GM23338 (cell line): ENCODE results near the gene CSF1R. TPM values are rescaled to one million over a fixed set of nuclear protein-coding genes. Genes with fewer than 3 reads are reported as not detected.

Source experiments
- ATAC-seq: fragments of 200-7000 bp; cut with Tn5 transposase; 3 replicates; pipeline ENCODE4 v1.9.1; 2020
- DNase-seq: peaks from one replicate; pipeline ENCODE4 v3.0.0-alpha.2; 2015; ENCODE audit warnings: low spot score
- H2AFZ ChIP-seq: fragments of 200-600 bp; sonication (generic); 2 replicates; pipeline ENCODE4 v1.8.0; 2016; ENCODE audit warnings: antibody characterized with exemption, mild to moderate bottlenecking, moderate library complexity
- H3F3A ChIP-seq: fragments of 200-600 bp; sonication (generic); replicated peaks from 2 replicates; pipeline ENCODE4 v1.8.0; 2017; ENCODE audit warnings: antibody characterized with exemption, mixed run types, low read depth
- H3K27ac ChIP-seq: fragments of 200-600 bp; sonication (generic); 2 replicates; pipeline ENCODE4 v1.6.1; 2016; ENCODE audit warnings: low read depth
- H3K27me3 ChIP-seq: fragments of 200-600 bp; sonication (generic); 2 replicates; pipeline ENCODE4 v1.8.0; 2016; ENCODE audit warnings: mild to moderate bottlenecking, mixed run types, moderate library complexity; ENCODE audit not compliant: insufficient read depth
- H3K36me3 ChIP-seq: fragments of 200-600 bp; sonication (generic); 2 replicates; pipeline ENCODE4 v1.8.0; 2016; ENCODE audit warnings: mild to moderate bottlenecking; ENCODE audit not compliant: insufficient read depth
- H3K4me1 ChIP-seq: fragments of 200-600 bp; sonication (generic); 2 replicates; pipeline ENCODE4 v1.8.0; 2016; ENCODE audit warnings: mild to moderate bottlenecking, moderate library complexity; ENCODE audit not compliant: insufficient read depth
- H3K4me2 ChIP-seq: fragments of 200-600 bp; sonication (generic); 2 replicates; pipeline ENCODE4 v1.7.1; 2017; ENCODE audit warnings: mixed run types
- H3K4me3 ChIP-seq: fragments of 200-600 bp; sonication (generic); 2 replicates; pipeline ENCODE4 v1.6.1; 2016; ENCODE audit warnings: mixed run types
- H3K79me2 ChIP-seq: fragments of 200-600 bp; sonication (generic); replicated peaks from 2 replicates; pipeline ENCODE4 v1.8.0; 2017; ENCODE audit warnings: mild to moderate bottlenecking; ENCODE audit not compliant: insufficient read depth
- H3K9me2 ChIP-seq: fragments of 200-600 bp; sonication (generic); 2 replicates; pipeline ENCODE4 v1.8.0; 2017; ENCODE audit not compliant: insufficient read depth
- H4K20me1 ChIP-seq: fragments of 200-600 bp; sonication (generic); replicated peaks from 2 replicates; pipeline ENCODE4 v1.8.0; 2017; ENCODE audit warnings: mild to moderate bottlenecking; ENCODE audit not compliant: insufficient read depth
- H3K27ac Mint-ChIP-seq: 2 replicates; pipeline ENCODE4 v1.8.0; 2020; ENCODE audit warnings: inconsistent platforms, mild to moderate bottlenecking, moderate library complexity, mixed read lengths
- H3K27me3 Mint-ChIP-seq: 3 replicates; pipeline ENCODE4 v1.8.0; 2022; ENCODE audit warnings: low read depth, mild to moderate bottlenecking, moderate library complexity, mixed read lengths, inconsistent platforms; ENCODE audit not compliant: insufficient read depth, poor library complexity
- H3K36me3 Mint-ChIP-seq: 3 replicates; pipeline ENCODE4 v1.8.0; 2021; ENCODE audit warnings: low read depth, mild to moderate bottlenecking, inconsistent platforms, moderate library complexity, mixed read lengths
- H3K4me1 Mint-ChIP-seq: 3 replicates; pipeline ENCODE4 v1.8.0; 2020; ENCODE audit warnings: mild to moderate bottlenecking, inconsistent platforms, mixed read lengths
- H3K4me3 Mint-ChIP-seq: 3 replicates; pipeline ENCODE4 v1.8.0; 2021; ENCODE audit warnings: moderate library complexity, mild to moderate bottlenecking, inconsistent platforms, mixed read lengths
- H3K9me3 Mint-ChIP-seq: 3 replicates; pipeline ENCODE4 v1.8.0; 2020; ENCODE audit warnings: moderate library complexity, mild to moderate bottlenecking, inconsistent platforms, mixed read lengths
- CREB1 ChIP-seq: fragments of 250-450 bp; sonication (Bioruptor Pico); IDR thresholded peaks from 2 replicates; pipeline ENCODE4 v1.5.0; 2020; ENCODE audit warnings: low read depth, mild to moderate bottlenecking, moderate library complexity
- CTCF ChIP-seq, 2 experiments: fragments of 200-600 bp in 1 of 2; sonication (generic) in 1 of 2; conservative IDR thresholded peaks; 2 replicates each; pipeline versions ENCODE4 v1.5.1 to v1.6.1; 2016 to 2017; ENCODE audit warnings: antibody characterized with exemption in 2 of 2, low read depth in 2 of 2, mild to moderate bottlenecking in 2 of 2, moderate library complexity in 1 of 2
- ETS1 ChIP-seq: IDR thresholded peaks from 2 replicates; pipeline ENCODE4 v1.6.1; 2016; ENCODE audit warnings: antibody characterized with exemption
- EZH2 ChIP-seq: fragments of 200-600 bp; sonication (generic); IDR thresholded peaks from one replicate; pipeline ENCODE4 v1.8.0; 2017; ENCODE audit warnings: antibody characterized with exemption, mild to moderate bottlenecking, low read depth; ENCODE audit not compliant: unreplicated experiment
- EZH2phosphoT487 ChIP-seq: fragments of 200-600 bp; sonication (generic); IDR thresholded peaks from one replicate; pipeline ENCODE4 v1.8.1; 2018; ENCODE audit warnings: antibody characterized with exemption; ENCODE audit not compliant: unreplicated experiment
- JUNB ChIP-seq: IDR thresholded peaks from one replicate; pipeline ENCODE4 v1.6.1; 2016; ENCODE audit warnings: antibody characterized with exemption; ENCODE audit not compliant: unreplicated experiment
- NANOG ChIP-seq: IDR thresholded peaks from 2 replicates; pipeline ENCODE4 v1.6.1; 2016; ENCODE audit warnings: antibody characterized with exemption, borderline replicate concordance
- POLR2AphosphoS5 ChIP-seq: IDR thresholded peaks from 2 replicates; pipeline ENCODE4 v1.6.1; 2016; ENCODE audit warnings: antibody characterized with exemption, low read depth
- REST ChIP-seq: IDR thresholded peaks from one replicate; pipeline ENCODE4 v1.6.1; 2018; ENCODE audit warnings: antibody characterized with exemption; ENCODE audit not compliant: unreplicated experiment
- STAT1 ChIP-seq: IDR thresholded peaks from one replicate; pipeline ENCODE4 v1.6.1; 2016; ENCODE audit warnings: antibody characterized with exemption; ENCODE audit not compliant: unreplicated experiment
- ZNF114 ChIP-seq: fragments of 250-450 bp; sonication (Bioruptor Pico); IDR thresholded peaks from 2 replicates; pipeline ENCODE4 v1.5.0; 2020; ENCODE audit warnings: mild to moderate bottlenecking, moderate library complexity
- ZNF331 ChIP-seq: fragments of 250-450 bp; sonication (Bioruptor Pico); IDR thresholded peaks from 2 replicates; pipeline ENCODE4 v1.5.0; 2020; ENCODE audit warnings: low read depth, mild to moderate bottlenecking, moderate library complexity
- ZNF462 ChIP-seq: fragments of 250-450 bp; sonication (Bioruptor Pico); IDR thresholded peaks from 2 replicates; pipeline ENCODE4 v1.5.0; 2020; ENCODE audit warnings: mild to moderate bottlenecking, moderate library complexity
- polyA plus RNA-seq: library from polyadenylated mRNA; unstranded; fragments of >200 nt; fragmentation: Nextera tagmentation; extraction: Ambion mirVana; gene quantifications from 2 replicates; pipeline ENCODE4 v1.2.1, GENCODE V29; 2016
- total RNA-seq: library from RNA; depleted of rRNA; stranded (reverse); fragments of >200 nt; shearing (Covaris generic); gene quantifications from 2 replicates; pipeline ENCODE4 v1.2.3, GENCODE V29; 2014

The CSF1R gene
- total and polyA plus RNA-seq, 2 experiments from 2014 or later = 0.21 TPM; not detected in 1

GRCh38 chr5:150051657-150052195, 34.6 kb downstream of the CSF1R start:
- Histone ChIP-seq H3K4me2 (no peak overlapping the region), H3K79me2 (no peaks in the 10 kb centered on the region), H3K4me3 (no peak overlapping the region), H3K36me3 (peaks cover 23% of the 10 kb centered on the region), H3K9me2 (no peaks in the 10 kb centered on the region), H3K27ac (no peak overlapping the region), H3K27me3 (no peaks in the 10 kb centered on the region), H3F3A (no peaks in the 10 kb centered on the region), H2AFZ (no peak overlapping the region), H3K4me1 (no peaks in the 10 kb centered on the region), H4K20me1 (no peaks in the 10 kb centered on the region)
- TF ChIP-seq ETS1 = no peak
- TF ChIP-seq POLR2AphosphoS5 = no peak
- TF ChIP-seq ZNF462 = no peak
- TF ChIP-seq ZNF331 (CRISPR knock-in tag) = no peak
- no peak for TF ChIP-seq CREB1
- no peak for TF ChIP-seq ZNF114 (CRISPR knock-in tag)
- TF ChIP-seq STAT1 = no peak
- no peak for TF ChIP-seq EZH2
- TF ChIP-seq REST = no peak
- TF ChIP-seq EZH2phosphoT487 = no peak
- no peak for TF ChIP-seq CTCF (conservative IDR thresholded peaks at IDR 0.05; ENCODE audit: low read depth in 2 of 2)
- TF ChIP-seq NANOG = no peak
- TF ChIP-seq JUNB = no peak
- Mint-ChIP-seq H3K9me3 (no peaks in the 10 kb centered on the region), H3K4me1 (no peaks in the 10 kb centered on the region), H3K27ac (no peak overlapping the region; the same call in 1 of the 2 replicates), H3K36me3 (peaks cover 66% of the 10 kb centered on the region), H3K27me3 (peaks cover 5% of the 10 kb centered on the region), H3K4me3 (no peak overlapping the region)
- ATAC-seq (no peak), DNase-seq (no peak)
